ENCODE data around the gene SLC18A3. TPM values are rescaled to one million over a fixed set of nuclear protein-coding genes. Genes with fewer than 3 reads are reported as not detected.

Gene SLC18A3
- total RNA-seq, 1 experiment from 2014 or later, result not detected

GRCh38 chr10:49652421-49653272, 42.5 kb downstream of the SLC18A3 start:
- no peaks in the 10 kb centered on the region for H4K20me1 ChIP-seq (ENCODE audit: insufficient read depth)
- ChIA-PET RAD21 (ENCODE audit: low non-redundant PET in 1 of 2, low total read pairs in 2 of 2, uncharacterized antibody in 2 of 2, unreplicated experiment in 2 of 2) (no interaction called here), CTCF (no interaction called here), POLR2A (no interaction called here)
- no peak for ATAC-seq
- BruUV-seq (replicated peaks), result no TSS peak
- intact Hi-C loops (cut with micrococcal nuclease), result no loop called here
- TF ChIP-seq RAD21 (IDR thresholded peaks at IDR 0.05; ENCODE audit: low read depth) (no peak), ZBTB33 (IDR thresholded peaks at IDR 0.05; ENCODE audit: extremely low read depth, insufficient replicate concordance, low read length) (no peak), CBX3 (IDR thresholded peaks at IDR 0.05; ENCODE audit: low read depth) (no peak), TCF7L2 (IDR thresholded peaks at IDR 0.05; ENCODE audit: borderline replicate concordance, extremely low read depth, insufficient read depth, insufficient read length) (no peak), ELF1 (IDR thresholded peaks at IDR 0.05; ENCODE audit: borderline replicate concordance, low read depth) (no peak), POLR2AphosphoS5 (IDR thresholded peaks at IDR 0.05; ENCODE audit: low read depth, low read length) (no peak), SRF (IDR thresholded peaks at IDR 0.05; ENCODE audit: low read depth) (no peak), POLR2A (IDR thresholded peaks at IDR 0.05; ENCODE audit: borderline replicate concordance, extremely low read depth, insufficient read depth, insufficient read length) (no peak), YY1 (IDR thresholded peaks at IDR 0.05; ENCODE audit: extremely low read depth, insufficient replicate concordance, low read depth, low read length) (no peak), JUND (IDR thresholded peaks at IDR 0.05) (no peak), CEBPB (IDR thresholded peaks at IDR 0.05; ENCODE audit: low read depth) (no peak), SIN3A (IDR thresholded peaks at IDR 0.05; ENCODE audit: low read depth) (no peak), FOSL1 (IDR thresholded peaks at IDR 0.05; ENCODE audit: low read depth) (no peak)
- TF ChIP-seq, protein P1, sequence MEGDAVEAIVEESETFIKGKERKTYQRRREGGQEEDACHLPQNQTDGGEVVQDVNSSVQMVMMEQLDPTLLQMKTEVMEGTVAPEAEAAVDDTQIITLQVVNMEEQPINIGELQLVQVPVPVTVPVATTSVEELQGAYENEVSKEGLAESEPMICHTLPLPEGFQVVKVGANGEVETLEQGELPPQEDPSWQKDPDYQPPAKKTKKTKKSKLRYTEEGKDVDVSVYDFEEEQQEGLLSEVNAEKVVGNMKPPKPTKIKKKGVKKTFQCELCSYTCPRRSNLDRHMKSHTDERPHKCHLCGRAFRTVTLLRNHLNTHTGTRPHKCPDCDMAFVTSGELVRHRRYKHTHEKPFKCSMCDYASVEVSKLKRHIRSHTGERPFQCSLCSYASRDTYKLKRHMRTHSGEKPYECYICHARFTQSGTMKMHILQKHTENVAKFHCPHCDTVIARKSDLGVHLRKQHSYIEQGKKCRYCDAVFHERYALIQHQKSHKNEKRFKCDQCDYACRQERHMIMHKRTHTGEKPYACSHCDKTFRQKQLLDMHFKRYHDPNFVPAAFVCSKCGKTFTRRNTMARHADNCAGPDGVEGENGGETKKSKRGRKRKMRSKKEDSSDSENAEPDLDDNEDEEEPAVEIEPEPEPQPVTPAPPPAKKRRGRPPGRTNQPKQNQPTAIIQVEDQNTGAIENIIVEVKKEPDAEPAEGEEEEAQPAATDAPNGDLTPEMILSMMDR (IDR thresholded peaks at IDR 0.05 in 2 of 3, conservative IDR thresholded peaks at IDR 0.05 in 1 of 3; ENCODE audit: borderline replicate concordance in 1 of 3, insufficient read depth in 1 of 3, low read depth in 2 of 3, low read length in 2 of 3), result no peak
- no peak for DNase-seq (ENCODE audit: low read depth, low spot score)
- no peaks in the 10 kb centered on the region for H3K27me3 ChIP-seq (ENCODE audit: insufficient read depth, low read length)
- H3K4me1 ChIP-seq (ENCODE audit: control insufficient read depth in 1 of 2, insufficient read depth in 2 of 2, low read length in 2 of 2), result no peaks in the 10 kb centered on the region
- H3K4me3 ChIP-seq (replicated peaks in 1 of 2; ENCODE audit: low read depth in 1 of 2, low read length in 2 of 2), result no peak overlapping the region
- no peaks in the 10 kb centered on the region for H3K79me2 ChIP-seq (ENCODE audit: insufficient read depth, low read length)
- no peaks in the 10 kb centered on the region for H3K9me3 ChIP-seq (ENCODE audit: control insufficient read depth in 1 of 2, insufficient read depth in 1 of 2, low read depth in 1 of 2, low read length in 2 of 2)
- H3K9ac ChIP-seq (ENCODE audit: low read length), result no peak overlapping the region
- H2AFZ ChIP-seq (ENCODE audit: low read depth, low read length, poor library complexity, severe bottlenecking), result no peak overlapping the region
- no peaks in the 10 kb centered on the region for H3K36me3 ChIP-seq (ENCODE audit: control insufficient read depth in 1 of 2, insufficient read depth in 2 of 2, low read length in 2 of 2)
- no peak overlapping the region for H3K4me2 ChIP-seq (ENCODE audit: low read length)
- no peak overlapping the region for H3K27ac ChIP-seq (ENCODE audit: low read depth, low read length)
- H3K9me2 ChIP-seq (ENCODE audit: insufficient read depth), result no peaks in the 10 kb centered on the region

Measured in HCT116 (cell line).